HG03103 (cell line): ENCODE data around the gene EFCAB5.
A peak's percentile ranks its signal among the peaks of the same experiment; 100 is the strongest.
"Not testable (repeated sequence)": the region's sequence is repeated elsewhere in the genome, so short reads cannot be mapped to it uniquely, and the experiment has no call there.

ENCODE experiments used
- ATAC-seq: cut with Tn5 transposase; IDR thresholded peaks from one replicate; pipeline ENCODE4 v1.9.1; 2021; ENCODE audit warnings: low read depth; ENCODE audit not compliant: unreplicated experiment

EFCAB5 gene

GRCh38 chr17:29941334-29941733 is at the start of gene EFCAB5:
Gene EFCAB5 (plus strand): TSS chr17:29941634. CDS start chr17:29941797, 163 bp downstream.
- no peak for ATAC-seq

GRCh38 chr17:29892201-29892600 is 49.2 kb upstream of the EFCAB5 start:
- ATAC-seq, result no peak

- not testable (repeated sequence) for ATAC-seq
Measured at GRCh38 chr17:29897136-29897535, 44.3 kb upstream of the EFCAB5 start.

- no peak for ATAC-seq
Measured at GRCh38 chr17:29903471-29903870, 38.0 kb upstream of the EFCAB5 start.

- ATAC-seq, result no peak
Measured at GRCh38 chr17:29905086-29905878, 36.2 kb upstream of the EFCAB5 start.

DNA sequence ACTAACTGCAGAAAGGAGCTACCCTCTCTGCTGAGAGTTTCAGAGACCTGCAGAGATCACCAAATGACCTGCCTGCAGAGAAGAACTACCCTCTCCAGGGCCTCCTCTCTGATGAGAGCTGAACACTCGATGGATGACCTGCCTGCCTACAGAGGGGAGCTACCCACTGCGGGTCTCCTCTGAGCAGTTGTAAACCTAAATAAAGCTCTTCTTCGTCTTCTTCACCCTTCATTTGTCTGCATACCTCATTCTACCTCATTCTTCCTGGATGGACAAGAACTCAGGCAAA is 35.6 kb upstream of the EFCAB5 start:
- ATAC-seq, result no peak

DNA sequence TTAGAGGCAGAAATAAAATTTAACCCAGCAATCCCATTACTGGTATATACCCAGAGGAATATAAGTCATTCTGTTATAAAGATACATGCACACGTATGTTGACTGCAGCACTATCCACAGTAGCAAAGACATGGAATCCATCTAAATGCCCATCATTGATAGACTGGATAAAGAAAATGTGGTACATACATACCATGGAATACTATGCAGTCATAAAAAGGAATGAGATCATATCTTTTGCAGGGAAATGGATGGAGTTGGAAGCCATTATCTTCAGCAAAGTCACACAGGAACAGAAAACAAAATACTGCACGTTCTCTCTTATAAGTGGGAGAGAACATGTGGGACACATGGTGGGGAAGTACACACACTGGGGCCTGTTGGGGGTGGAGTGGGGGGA is 34.5 kb upstream of the EFCAB5 start:
- no peak for ATAC-seq

- no peak for ATAC-seq
Measured at GRCh38 chr17:29909236-29910003, 32.0 kb upstream of the EFCAB5 start.

DNA sequence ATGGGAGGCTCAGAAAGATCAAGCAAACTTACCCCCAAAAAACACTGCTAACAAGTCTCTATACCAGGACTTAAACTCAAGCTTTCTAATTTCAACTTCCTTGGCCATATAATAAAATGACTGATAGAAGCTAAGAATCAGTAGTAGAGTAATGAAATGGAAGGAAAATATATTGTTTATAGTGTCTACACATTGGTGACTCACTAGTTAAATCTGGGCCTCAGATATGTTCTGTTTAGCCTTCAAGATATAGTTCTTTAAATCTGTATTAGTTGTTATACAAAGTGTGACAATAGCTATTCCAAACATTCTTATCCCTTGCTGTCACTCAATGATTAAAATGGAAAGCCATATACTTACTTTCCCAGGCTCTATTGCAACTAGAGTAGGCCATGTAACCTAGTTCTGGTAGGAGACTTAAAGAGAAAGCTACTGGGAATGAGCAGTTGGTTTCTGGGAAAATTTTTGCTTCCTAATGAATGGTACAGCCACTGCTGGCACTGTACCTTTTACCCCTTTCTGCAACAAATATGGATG is 29.7 kb upstream of the EFCAB5 start:
- ATAC-seq, result no peak

DNA sequence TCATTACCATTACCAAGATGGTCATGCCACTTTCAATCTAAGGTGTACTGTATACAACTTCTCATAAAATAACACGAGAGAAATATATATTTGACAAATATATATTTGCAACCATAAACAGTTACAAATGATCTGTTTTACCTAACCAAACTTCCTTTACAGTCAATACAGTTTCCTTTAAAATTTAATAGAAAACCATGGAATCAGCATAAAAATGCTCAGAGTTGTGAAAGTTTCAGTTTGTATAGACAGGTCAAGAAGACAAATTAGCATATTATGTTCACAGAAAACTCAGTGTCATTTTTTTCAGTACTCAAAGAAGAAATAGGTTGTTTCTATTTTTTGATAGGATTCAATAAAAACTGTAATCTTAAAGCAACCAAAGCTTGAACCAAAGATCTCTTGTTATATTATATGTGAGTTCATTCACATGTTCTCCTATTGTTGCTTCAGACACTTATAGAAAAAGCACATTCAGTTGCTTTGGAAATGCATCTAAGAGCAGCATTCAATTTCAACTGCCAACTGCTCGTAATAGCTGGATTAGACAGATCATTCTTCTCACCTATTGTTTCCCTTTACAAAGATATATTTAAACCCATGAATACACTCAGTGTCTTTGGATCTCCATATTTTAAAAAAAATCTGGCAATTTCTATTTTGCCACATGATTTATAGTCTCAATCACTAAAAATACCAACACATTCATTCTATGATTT is 26.5 kb upstream of the EFCAB5 start:
- ATAC-seq, result no peak

DNA sequence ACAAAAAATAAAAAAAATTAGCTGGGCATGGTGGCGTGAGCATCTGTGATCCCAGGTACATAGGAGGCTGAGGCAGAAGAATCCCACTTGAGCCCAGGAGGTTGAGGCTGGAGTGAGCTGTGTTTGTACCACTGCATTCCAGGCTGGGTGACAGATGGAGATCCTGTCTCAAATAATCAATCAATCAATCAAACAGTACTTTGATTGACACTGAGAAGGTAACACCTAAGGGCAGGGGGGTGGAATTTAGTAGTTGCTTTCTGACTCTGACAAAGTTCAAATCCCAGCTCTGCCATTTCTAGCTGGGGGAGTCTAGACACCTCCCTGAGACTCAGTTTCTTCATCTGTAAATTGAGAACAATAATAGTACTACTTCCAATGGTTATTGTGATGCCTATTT is 23.4 kb upstream of the EFCAB5 start:
- ATAC-seq, result no peak

DNA sequence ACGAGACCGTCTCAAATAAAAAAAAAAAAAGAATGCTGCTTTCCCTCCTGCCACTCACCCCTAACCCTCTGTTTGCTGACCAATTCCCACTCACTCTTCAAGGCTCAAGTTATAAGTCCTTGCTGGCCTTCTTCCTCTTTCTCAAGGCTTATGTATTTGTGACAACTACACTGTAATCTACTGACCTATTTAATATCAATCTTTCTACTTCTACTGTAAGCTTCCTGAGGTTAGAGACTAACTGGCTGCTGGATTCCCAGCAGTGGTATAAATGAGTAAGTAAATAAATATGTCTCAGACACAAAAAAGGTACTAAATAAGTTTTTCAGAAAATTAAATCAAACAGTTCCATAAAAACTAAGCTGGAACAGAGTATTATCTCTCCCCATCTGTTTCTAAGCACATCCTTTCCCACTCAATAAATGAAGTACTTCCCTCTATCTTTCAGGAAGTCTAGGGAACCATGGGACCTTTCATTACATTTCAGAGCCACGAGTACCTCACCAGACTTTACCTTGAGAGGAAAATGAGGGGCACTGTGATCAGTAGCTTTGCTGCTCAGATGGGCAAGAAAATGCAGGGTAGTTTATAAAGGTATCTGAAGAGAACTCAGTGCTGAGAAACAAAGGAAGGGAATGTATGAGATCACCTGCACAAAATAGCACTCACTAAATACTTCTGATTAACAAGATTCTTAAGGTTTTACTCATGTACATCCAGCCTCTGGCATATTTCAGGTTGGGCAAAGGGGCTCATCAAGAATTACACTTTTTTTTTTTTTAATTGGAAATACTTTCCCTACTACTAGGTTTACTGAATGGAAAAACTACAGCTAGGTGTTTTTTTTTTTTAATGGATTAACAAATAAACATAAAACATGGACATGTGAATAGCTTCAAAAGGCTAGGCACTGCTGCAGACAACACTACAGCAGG is 22.2 kb upstream of the EFCAB5 start:
- ATAC-seq, result no peak

DNA sequence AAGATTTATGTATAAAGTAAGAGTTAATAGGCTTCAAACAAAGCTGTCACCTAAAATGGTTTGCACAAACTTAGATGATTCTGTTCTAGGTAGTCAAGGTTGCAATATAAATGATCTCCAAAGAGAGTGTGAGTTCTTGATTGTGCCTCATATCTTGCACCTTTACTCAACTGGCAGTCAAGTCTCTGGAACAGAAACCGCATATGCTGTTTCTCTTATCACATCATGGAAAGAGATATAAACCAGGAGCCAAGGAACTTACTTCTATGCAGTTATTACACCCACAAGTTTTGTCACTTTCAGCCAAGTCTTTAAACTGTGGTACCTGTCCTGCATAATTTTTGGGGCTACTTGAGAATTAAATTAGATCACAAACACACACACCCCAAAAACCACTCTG is 16.6 kb upstream of the EFCAB5 start:
- no peak for ATAC-seq

DNA sequence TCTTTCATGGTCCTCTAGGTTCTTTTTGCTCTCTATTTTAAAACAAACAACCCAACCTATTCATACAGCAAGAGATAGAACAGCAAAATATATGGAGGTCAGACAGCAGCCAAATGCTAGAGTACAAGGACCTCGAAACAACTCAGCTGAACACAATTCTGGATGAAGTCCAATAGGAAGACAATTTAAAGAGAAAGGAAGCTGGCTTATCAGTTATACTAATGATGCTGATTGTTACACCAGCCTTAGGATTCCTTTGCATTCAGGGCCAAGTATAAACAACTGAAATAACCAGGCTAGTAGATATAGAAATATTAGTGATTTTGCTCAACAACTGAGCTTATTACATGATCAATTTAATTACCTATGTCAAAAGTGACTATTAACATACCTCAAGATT is 13.9 kb upstream of the EFCAB5 start:
- no peak for ATAC-seq

DNA sequence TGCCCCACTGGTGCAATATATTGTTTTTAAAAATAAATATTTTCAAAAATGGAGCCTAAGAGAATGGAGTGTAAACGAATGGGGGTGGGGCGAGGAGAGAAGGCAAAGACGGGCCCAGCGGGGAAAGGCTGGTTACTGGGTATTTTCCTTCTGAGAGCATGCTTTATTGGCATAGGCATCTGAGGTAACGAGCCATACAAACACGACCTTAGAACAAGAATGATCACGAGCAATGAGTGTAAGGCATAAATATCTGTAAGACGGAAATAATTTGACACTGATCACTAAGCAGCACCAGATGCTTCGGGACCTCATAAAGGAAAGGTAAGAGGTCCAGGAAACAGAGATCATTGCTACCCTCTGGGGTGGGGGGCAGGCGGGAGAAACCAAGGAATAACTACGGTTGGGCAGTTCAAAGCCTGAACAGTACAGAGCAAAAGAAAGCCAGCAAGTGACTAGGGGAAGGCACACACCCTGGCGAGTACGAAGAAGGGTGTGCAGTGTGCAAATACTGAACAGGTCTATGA is 12.4 kb upstream of the EFCAB5 start:
- no peak for ATAC-seq

GRCh38 chr17:29929533-29930408 is 11.7 kb upstream of the EFCAB5 start, which contains the start of gene SSH2:
Gene SSH2 (minus strand): TSS chr17:29930228. CDS start chr17:29930000, 228 bp downstream.
- ATAC-seq, result peak; percentile 47

DNA sequence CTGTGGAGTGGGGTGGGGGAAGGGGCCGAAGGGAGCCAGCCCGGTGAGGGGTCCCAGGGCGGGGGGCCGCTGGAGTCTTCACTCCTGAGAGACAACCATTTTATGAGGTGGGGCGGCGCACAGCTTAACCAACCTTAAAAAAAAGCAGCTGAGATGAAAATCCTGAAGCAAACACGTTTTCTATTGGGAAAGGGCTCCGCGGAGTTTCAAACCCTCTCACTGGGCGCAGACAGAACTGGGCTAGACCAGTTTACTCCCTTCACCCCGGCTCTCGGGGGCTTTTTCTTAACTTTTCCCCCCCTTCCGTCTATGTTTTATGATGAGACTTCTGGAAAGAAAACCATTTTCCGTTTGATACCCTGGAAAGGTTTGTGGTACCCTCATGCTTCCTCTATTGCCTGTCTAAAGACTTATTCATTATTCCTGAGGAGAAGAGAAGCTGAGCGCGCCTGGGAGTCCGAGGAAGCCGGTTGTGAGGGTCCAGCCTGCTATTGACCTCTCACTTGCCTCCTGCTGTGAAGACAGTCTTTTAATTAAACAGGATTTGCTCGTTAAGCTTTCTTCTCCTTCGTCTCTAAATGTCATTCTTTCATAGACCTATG is 10.9 kb upstream of the EFCAB5 start:
- no peak for ATAC-seq

DNA sequence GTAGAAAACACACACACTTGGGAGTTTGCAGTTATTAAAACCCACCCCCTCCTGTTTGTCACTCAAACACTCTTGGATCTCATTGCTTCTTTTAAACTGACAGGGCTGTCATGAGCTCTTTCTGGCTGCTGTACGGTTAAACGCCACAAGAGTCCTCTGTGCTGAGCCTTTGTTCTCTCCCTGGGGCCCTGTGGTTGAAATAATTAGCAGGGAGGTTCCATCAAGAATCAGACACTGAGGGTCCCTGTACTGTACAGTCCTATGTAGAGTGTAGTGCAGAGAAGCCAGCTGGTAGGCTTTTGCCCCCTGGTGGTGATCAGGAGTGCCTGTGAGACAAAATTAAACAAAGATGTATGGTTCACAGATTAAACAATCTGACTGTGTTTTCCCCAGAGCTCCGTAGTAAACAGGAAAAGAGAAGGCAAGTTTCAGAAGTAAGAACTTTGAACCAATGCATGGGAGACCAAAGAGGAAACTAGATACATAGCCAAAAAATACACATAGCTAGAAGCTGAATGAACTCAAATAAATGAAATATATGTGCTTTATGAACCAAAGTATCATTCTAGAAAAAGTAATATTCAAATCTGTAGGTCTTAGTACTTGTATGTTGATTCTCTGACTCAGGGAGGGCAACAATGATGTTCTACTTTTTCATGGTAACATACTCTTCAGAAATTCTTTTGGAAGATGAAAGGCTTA is 10.1 kb upstream of the EFCAB5 start:
- peak; percentile 60 for ATAC-seq
